ENCODE data around the gene LCOR. TPM values are rescaled to one million over a fixed set of nuclear protein-coding genes. Genes with fewer than 3 reads are reported as not detected.

LCOR gene
- total and polyA plus RNA-seq, 2 of the 4 experiments (the other 2 are of a cell fraction) = 3.7 to 36.9 TPM

DNA sequence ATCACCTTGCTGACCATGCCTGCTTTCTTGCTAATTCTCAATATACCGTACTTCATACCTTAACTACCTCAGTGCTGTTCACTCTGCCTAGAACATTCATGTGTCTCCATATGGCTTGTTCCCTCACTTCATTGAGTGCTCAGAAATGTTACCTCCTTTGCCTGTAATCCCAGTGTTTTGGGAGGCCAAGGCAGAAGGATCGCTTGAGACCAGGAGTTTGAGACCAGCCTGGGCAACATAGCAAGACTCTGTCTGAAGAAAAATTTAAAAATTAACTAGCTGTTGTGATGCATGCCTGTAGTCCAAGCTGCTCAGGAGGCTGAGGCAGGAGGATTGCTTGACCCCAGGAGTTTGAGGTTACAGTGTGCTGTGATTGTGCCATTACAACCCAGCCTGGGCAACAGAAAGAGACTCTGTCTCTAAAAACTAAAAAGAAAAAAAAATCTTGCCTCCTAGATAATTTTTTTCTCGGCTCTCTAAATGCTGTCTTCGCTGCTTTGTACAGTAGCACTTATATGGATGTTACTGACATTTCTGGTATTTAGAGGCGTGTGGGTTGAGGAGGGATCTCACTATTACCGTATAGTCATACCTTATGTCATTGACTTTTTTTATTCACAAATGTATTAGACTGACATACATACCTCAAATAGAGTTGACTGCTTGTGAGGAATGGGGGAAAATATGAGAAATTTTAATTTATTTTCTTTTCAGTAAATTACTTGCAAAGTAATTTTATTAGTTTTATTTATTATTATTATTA, 63.7 kb downstream of the LCOR start:
- Histone ChIP-seq H3K23ac (ENCODE audit: low read depth, low read length) (no peak overlapping the region), H3K9me3 (ENCODE audit: control insufficient read depth, insufficient read depth, low read length) (0 out of 2 replicates have a peak, but pooled peaks cover 2% of the 10 kb centered on the region), H3K14ac (replicated peaks; ENCODE audit: low read depth, low read length) (no peak overlapping the region), H4K5ac (ENCODE audit: low read depth, low read length) (no peak overlapping the region), H3K4ac (ENCODE audit: low read depth, low read length) (no peak overlapping the region), H3K36me3 (ENCODE audit: control insufficient read depth, insufficient read depth, low read length) (no peaks in the 10 kb centered on the region), H3K27me3 (ENCODE audit: control insufficient read depth, insufficient read depth, low read length) (no peaks in the 10 kb centered on the region), H3K79me1 (ENCODE audit: low read depth in 1 of 2, low read length in 2 of 2) (peaks cover 13 to 48% of the 10 kb centered on the region in 2 experiments), H3K4me1 (ENCODE audit: control insufficient read depth, insufficient read depth, low read length) (no peaks in the 10 kb centered on the region), H2BK20ac (ENCODE audit: low read depth, low read length) (no peak overlapping the region), H2BK5ac (ENCODE audit: low read depth, low read length, poor library complexity, severe bottlenecking) (no peak overlapping the region), H3K4me3 (ENCODE audit: insufficient read depth, low read depth, low read length) (no peak overlapping the region), H3K4me2 (ENCODE audit: low read depth, low read length) (no peak overlapping the region), H2AK9ac (replicated peaks; ENCODE audit: low read depth, low read length, poor library complexity) (no peak overlapping the region), H2BK120ac (ENCODE audit: low read depth, low read length) (no peak overlapping the region), H4K91ac (ENCODE audit: insufficient read depth, low read depth, low read length) (no peak overlapping the region), H3K18ac (ENCODE audit: low read depth, low read length) (no peak overlapping the region), H4K20me1 (ENCODE audit: insufficient read depth, low read length) (peaks cover 43% of the 10 kb centered on the region), H3K9ac (ENCODE audit: low read depth, low read length) (no peak overlapping the region), H3K9me1 (ENCODE audit: insufficient read depth, low read length) (peaks cover 6% of the 10 kb centered on the region; the same call in 1 of the 2 replicates), H3K56ac (ENCODE audit: extremely low read depth, insufficient read depth, low read length) (no peak overlapping the region), H2AK5ac (ENCODE audit: low read depth, low read length) (no peak overlapping the region), H4K8ac (ENCODE audit: low read depth in 2 of 2, low read length in 2 of 2) (no peak overlapping the region), H2BK15ac (ENCODE audit: low read depth, low read length) (no peak overlapping the region), H3K27ac (ENCODE audit: insufficient read depth, low read length) (no peak overlapping the region), H2AFZ (replicated peaks; ENCODE audit: low read length, poor library complexity) (no peak overlapping the region)
- ATAC-seq (ENCODE audit: low read depth) (no peak), DNase-seq (no peak)
- no CpG with 5 or more reads among the region's 6 CpGs for WGBS, 2 experiments (ENCODE audit: extremely low coverage in 2 of 2, insufficient read length in 1 of 2)
- intact Hi-C loops (cut with micrococcal nuclease) = loop anchor here (5.0 kb wide), 1 partner anchor 44 kb away; no protein-coding TSS in a partner anchor
- ChIA-PET CTCF (no interaction called here), POLR2A (ENCODE audit: unreplicated experiment) (interaction anchor here (0.5 kb wide), 1 partner anchor 20 kb away, joined by 3 read pairs; no protein-coding TSS in a partner anchor)
- no TSS peak for BruUV-seq (replicated peaks)
- dilution Hi-C loops (cut with HindIII; ENCODE audit: low sequenced_read_pairs, unreplicated experiment) = no loop called here
- in situ Hi-C loops (cut with MboI; ENCODE audit: low sequenced_read_pairs) = no loop called here
- TF ChIP-seq, protein P1, sequence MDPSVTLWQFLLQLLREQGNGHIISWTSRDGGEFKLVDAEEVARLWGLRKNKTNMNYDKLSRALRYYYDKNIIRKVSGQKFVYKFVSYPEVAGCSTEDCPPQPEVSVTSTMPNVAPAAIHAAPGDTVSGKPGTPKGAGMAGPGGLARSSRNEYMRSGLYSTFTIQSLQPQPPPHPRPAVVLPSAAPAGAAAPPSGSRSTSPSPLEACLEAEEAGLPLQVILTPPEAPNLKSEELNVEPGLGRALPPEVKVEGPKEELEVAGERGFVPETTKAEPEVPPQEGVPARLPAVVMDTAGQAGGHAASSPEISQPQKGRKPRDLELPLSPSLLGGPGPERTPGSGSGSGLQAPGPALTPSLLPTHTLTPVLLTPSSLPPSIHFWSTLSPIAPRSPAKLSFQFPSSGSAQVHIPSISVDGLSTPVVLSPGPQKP (IDR thresholded peaks at IDR 0.05; ENCODE audit: borderline replicate concordance, low read depth, low read length) = no peak
- TF ChIP-seq SMC3 (IDR thresholded peaks at IDR 0.05; ENCODE audit: low read depth, low read length) (no peak), FOS (IDR thresholded peaks at IDR 0.05; ENCODE audit: low read depth, low read length) (no peak), RCOR1 (IDR thresholded peaks at IDR 0.05; ENCODE audit: insufficient replicate concordance, low read length) (no peak), CHD1 (IDR thresholded peaks at IDR 0.05; ENCODE audit: low read depth, low read length) (no peak)

Measured in IMR-90 (cell line).